Hepatocyte (in vitro differentiated cells): ENCODE results near the gene MSL2.

Source experiments
- EZH2 ChIP-seq: fragments of 200-600 bp; sonication (generic); IDR thresholded peaks from 2 replicates; pipeline ENCODE4 v1.6.1; 2016; ENCODE audit warnings: antibody characterized with exemption, mild to moderate bottlenecking, borderline replicate concordance
- EZH2phosphoT487 ChIP-seq: fragments of 200-600 bp; sonication (generic); IDR thresholded peaks from one replicate; pipeline ENCODE4 v1.6.1; 2018; ENCODE audit warnings: antibody characterized with exemption, mild to moderate bottlenecking, low read depth, moderate library complexity; ENCODE audit not compliant: unreplicated experiment, severe bottlenecking
- TF ChIP-seq, protein P1 (sequence below): fragments of 200-600 bp; sonication (generic); IDR thresholded peaks from 2 replicates; pipeline ENCODE4 v1.5.1; 2016; ENCODE audit warnings: antibody characterized with exemption, mild to moderate bottlenecking; ENCODE audit not compliant: poor library complexity

DNA sequence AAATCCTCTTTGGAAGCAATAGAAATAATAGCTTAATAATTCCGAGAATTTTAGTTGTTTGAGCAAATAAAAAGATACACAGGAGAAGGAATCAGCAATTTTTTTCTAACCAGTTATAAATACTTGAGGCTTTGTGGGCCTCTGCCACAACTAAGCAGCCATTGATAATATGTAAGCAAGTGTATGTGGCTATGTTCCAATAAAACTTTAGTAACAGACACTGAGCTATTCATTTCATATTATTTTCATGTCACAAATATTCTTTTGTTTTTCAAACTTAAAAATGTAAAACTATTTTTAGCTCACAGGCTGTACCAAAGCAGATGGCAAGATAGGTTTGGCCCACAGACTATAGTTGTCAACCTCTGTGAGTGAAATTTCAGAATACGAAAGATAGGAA is 85.7 kb downstream of the MSL2 start:
- TF ChIP-seq, protein P1, sequence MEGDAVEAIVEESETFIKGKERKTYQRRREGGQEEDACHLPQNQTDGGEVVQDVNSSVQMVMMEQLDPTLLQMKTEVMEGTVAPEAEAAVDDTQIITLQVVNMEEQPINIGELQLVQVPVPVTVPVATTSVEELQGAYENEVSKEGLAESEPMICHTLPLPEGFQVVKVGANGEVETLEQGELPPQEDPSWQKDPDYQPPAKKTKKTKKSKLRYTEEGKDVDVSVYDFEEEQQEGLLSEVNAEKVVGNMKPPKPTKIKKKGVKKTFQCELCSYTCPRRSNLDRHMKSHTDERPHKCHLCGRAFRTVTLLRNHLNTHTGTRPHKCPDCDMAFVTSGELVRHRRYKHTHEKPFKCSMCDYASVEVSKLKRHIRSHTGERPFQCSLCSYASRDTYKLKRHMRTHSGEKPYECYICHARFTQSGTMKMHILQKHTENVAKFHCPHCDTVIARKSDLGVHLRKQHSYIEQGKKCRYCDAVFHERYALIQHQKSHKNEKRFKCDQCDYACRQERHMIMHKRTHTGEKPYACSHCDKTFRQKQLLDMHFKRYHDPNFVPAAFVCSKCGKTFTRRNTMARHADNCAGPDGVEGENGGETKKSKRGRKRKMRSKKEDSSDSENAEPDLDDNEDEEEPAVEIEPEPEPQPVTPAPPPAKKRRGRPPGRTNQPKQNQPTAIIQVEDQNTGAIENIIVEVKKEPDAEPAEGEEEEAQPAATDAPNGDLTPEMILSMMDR, result no peak
- TF ChIP-seq EZH2phosphoT487, result no peak
- no peak for TF ChIP-seq EZH2
